ENCODE measurements around the gene CRLF1. TPM values are rescaled to one million over a fixed set of nuclear protein-coding genes. Genes with fewer than 3 reads are reported as not detected.

The CRLF1 gene
- total RNA-seq, 2 experiments from 2014 or later = 1.3 TPM; not detected in 1

GRCh38 chr19:18620311-18620710 is 13.7 kb upstream of the CRLF1 start:
- intact Hi-C loops (cut with micrococcal nuclease; ENCODE audit: unreplicated experiment) = no loop called here
- ChIA-PET POLR2A (interaction anchor here (0.7 kb wide), 1 partner anchor 8 kb away, joined by 4 read pairs; no protein-coding TSS in a partner anchor), CTCF (ENCODE audit: unreplicated experiment) (interaction anchor here (0.8 kb wide), 1 partner anchor 63 kb away, joined by 4 read pairs; the partner anchor contains the start of gene CRTC1)
- peaks cover 26% of the 10 kb centered on the region for H3K4me1 ChIP-seq (ENCODE audit: insufficient read depth, low read length, poor library complexity, severe bottlenecking)
- no peak overlapping the region for H3K27ac ChIP-seq (ENCODE audit: low read depth, low read length, poor library complexity, severe bottlenecking)
- no peaks in the 10 kb centered on the region for H3K36me3 ChIP-seq (ENCODE audit: insufficient read depth, low read length)
- no peaks in the 10 kb centered on the region for H3K79me2 ChIP-seq (ENCODE audit: insufficient read depth, low read depth, low read length)
- H3K9me2 ChIP-seq (ENCODE audit: insufficient read depth, low read length) = no peaks in the 10 kb centered on the region
- H2AFZ ChIP-seq (ENCODE audit: low read length) = no peak overlapping the region; the same call in 1 of the 2 replicates
- peak overlapping the region; percentile 38; the same call in 1 of the 2 replicates for H3K4me2 ChIP-seq (ENCODE audit: low read length)
- no peaks in the 10 kb centered on the region for H4K20me1 ChIP-seq (ENCODE audit: insufficient read depth, low read length)
- BruUV-seq (replicated peaks) = no TSS peak
- no peaks in the 10 kb centered on the region for H3K9me3 ChIP-seq (ENCODE audit: low read length)
- no peak overlapping the region for H3K4me3 ChIP-seq (ENCODE audit: low read depth, low read length, poor library complexity, severe bottlenecking)
- no peak for TF ChIP-seq EZH2phosphoT487 (IDR thresholded peaks at IDR 0.05; ENCODE audit: borderline replicate concordance, low read depth, low read length)
- TF ChIP-seq CTCF (conservative IDR thresholded peaks at IDR 0.05; ENCODE audit: low read length) = no peak
- no peak for DNase-seq (ENCODE audit: low spot score)

- CTCF ChIA-PET (ENCODE audit: unreplicated experiment) = no interaction called here
Measured at GRCh38 chr19:18618236-18618635, 11.6 kb upstream of the CRLF1 start.

More at GRCh38 chr19:18618236-18618635, 11.6 kb upstream of the CRLF1 start:
- no TSS peak for BruUV-seq (replicated peaks)
- H2AFZ ChIP-seq (ENCODE audit: low read length) = no peak overlapping the region
- H3K36me3 ChIP-seq (ENCODE audit: insufficient read depth, low read length) = no peaks in the 10 kb centered on the region
- DNase-seq (ENCODE audit: low spot score) = no peak
- intact Hi-C loops (cut with micrococcal nuclease; ENCODE audit: unreplicated experiment) = no loop called here
- H3K27ac ChIP-seq (ENCODE audit: low read depth, low read length, poor library complexity, severe bottlenecking) = no peak overlapping the region
- TF ChIP-seq CTCF (conservative IDR thresholded peaks at IDR 0.05; ENCODE audit: low read length) (no peak), EZH2phosphoT487 (IDR thresholded peaks at IDR 0.05; ENCODE audit: borderline replicate concordance, low read depth, low read length) (no peak)
- H3K9me3 ChIP-seq (ENCODE audit: low read length) = no peaks in the 10 kb centered on the region
- no peak overlapping the region for H3K4me3 ChIP-seq (ENCODE audit: low read depth, low read length, poor library complexity, severe bottlenecking)
- H3K79me2 ChIP-seq (ENCODE audit: insufficient read depth, low read depth, low read length) = no peaks in the 10 kb centered on the region
- no peaks in the 10 kb centered on the region for H3K9me2 ChIP-seq (ENCODE audit: insufficient read depth, low read length)
- POLR2A ChIA-PET = no interaction called here
- H4K20me1 ChIP-seq (ENCODE audit: insufficient read depth, low read length) = no peaks in the 10 kb centered on the region
- H3K4me1 ChIP-seq (ENCODE audit: insufficient read depth, low read length, poor library complexity, severe bottlenecking) = peaks cover 26% of the 10 kb centered on the region
- no peak overlapping the region for H3K4me2 ChIP-seq (ENCODE audit: low read length)
